Fibroblast of lung (primary cell): Measurements from ENCODE around the gene SEPTIN2. TPM values are rescaled to one million over a fixed set of nuclear protein-coding genes. Genes with fewer than 3 reads are reported as not detected.

Source experiments
- DNase-seq, 2 donors: peaks; one replicate each; pipeline versions ENCODE4 v3.0.0 to v3.0.0-alpha.2; 2010; ENCODE audit warnings: low read depth in 2 of 2
- H2AFZ ChIP-seq: 2 replicates; pipeline ENCODE4 v1.5.1; 2012; ENCODE audit warnings: low read length, control low read depth, inconsistent platforms
- H3K27ac ChIP-seq: 2 replicates; pipeline ENCODE4 v1.5.1; 2011; ENCODE audit warnings: low read length, control low read depth; ENCODE audit not compliant: insufficient read depth
- H3K27me3 ChIP-seq: 2 replicates; pipeline ENCODE4 v1.5.1; 2011; ENCODE audit warnings: mild to moderate bottlenecking, low read length; ENCODE audit not compliant: control insufficient read depth, insufficient read depth
- H3K36me3 ChIP-seq: 2 replicates; pipeline ENCODE4 v1.5.1; 2011; ENCODE audit warnings: low read length; ENCODE audit not compliant: control insufficient read depth, insufficient read depth
- H3K4me1 ChIP-seq: 2 replicates; pipeline ENCODE4 v1.5.1; 2011; ENCODE audit warnings: low read length; ENCODE audit not compliant: control insufficient read depth, insufficient read depth; ENCODE audit errors: extremely low read depth
- H3K4me2 ChIP-seq: 2 replicates; pipeline ENCODE4 v1.5.1; 2011; ENCODE audit warnings: low read length, control low read depth; ENCODE audit not compliant: insufficient read depth; ENCODE audit errors: extremely low read depth
- H3K4me3 ChIP-seq, 4 experiments: fragments of 200-600 bp in 1 of 4; sonication (generic) in 1 of 4; replicated peaks in 1 of 4; 2 replicates each; pipeline ENCODE4 v1.5.1; 2011 to 2016; ENCODE audit warnings: low read length in 4 of 4, low read depth in 3 of 4, mild to moderate bottlenecking in 3 of 4, control low read depth in 2 of 4, inconsistent platforms in 1 of 4, mixed read lengths in 1 of 4; ENCODE audit not compliant: insufficient read depth in 1 of 4; ENCODE audit errors: control extremely low read depth in 1 of 4
- H3K79me2 ChIP-seq: 2 replicates; pipeline ENCODE4 v1.5.1; 2012; ENCODE audit warnings: mild to moderate bottlenecking, low read length, inconsistent platforms; ENCODE audit not compliant: control insufficient read depth, insufficient read depth
- H3K9ac ChIP-seq: 2 replicates; pipeline ENCODE4 v1.5.1; 2011; ENCODE audit warnings: mild to moderate bottlenecking, low read length, control low read depth; ENCODE audit not compliant: insufficient read depth
- H3K9me3 ChIP-seq: 2 replicates; pipeline ENCODE4 v1.5.1; 2012; ENCODE audit warnings: low read depth, low read length; ENCODE audit not compliant: control insufficient read depth, insufficient read depth
- H4K20me1 ChIP-seq: 2 replicates; pipeline ENCODE4 v1.5.1; 2011; ENCODE audit warnings: low read length; ENCODE audit not compliant: control insufficient read depth, insufficient read depth; ENCODE audit errors: extremely low read depth
- EZH2 ChIP-seq: IDR thresholded peaks from 2 replicates; pipeline ENCODE4 v1.5.1; 2012; ENCODE audit warnings: low read length, control low read depth, mild to moderate bottlenecking; ENCODE audit errors: missing control alignments
- polyA plus RNA-seq, 2 donors: library from polyadenylated mRNA; depleted of rRNA in 1 of 2; stranded (reverse) in 1 of 2; unstranded in 1 of 2; fragments of >200 nt; gene quantifications; 2 replicates each; pipeline ENCODE4 v1.2.1, GENCODE V29; 2011 to 2012; ENCODE audit warnings: missing spikeins in 1 of 2
- total RNA-seq: library from RNA; depleted of rRNA; stranded (reverse); fragments of >200 nt; gene quantifications from 2 replicates; pipeline ENCODE4 v1.2.1, GENCODE V29; 2014
- TF ChIP-seq, protein P1 (sequence below), 2 donors: IDR thresholded peaks in 1 of 2; conservative IDR thresholded peaks in 1 of 2; 1 replicate in 1 of 2; 2 replicates in 1 of 2; pipeline ENCODE4 v1.5.1; 2011 to 2012; ENCODE audit warnings: low read length in 2 of 2, control low read depth in 1 of 2, inconsistent platforms in 1 of 2, low read depth in 1 of 2, mild to moderate bottlenecking in 1 of 2

SEPTIN2 gene
- total and polyA plus RNA-seq, 2 donors (not counting 1 experiment from before 2014, with no cell fraction given) = 403 to 927 TPM

DNA sequence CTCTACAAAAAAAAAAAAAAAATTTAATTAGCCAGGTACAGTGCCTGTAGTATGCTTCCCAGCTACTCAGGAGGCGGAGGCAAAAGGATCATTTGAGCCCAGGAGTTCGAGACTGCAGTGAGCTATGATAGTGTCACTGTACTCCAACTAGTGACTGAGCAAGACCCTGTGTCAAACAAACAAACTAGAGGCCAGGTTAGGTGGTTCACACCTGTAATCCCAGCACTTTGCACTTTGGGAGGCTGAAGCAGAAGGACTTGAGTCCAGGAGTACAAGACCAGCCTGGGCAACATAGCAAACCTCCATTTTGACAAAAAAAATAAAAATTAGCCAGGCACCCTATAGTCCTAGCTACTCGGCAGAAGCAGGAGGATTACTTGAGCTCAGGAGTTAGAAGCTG is 13.6 kb upstream of the SEPTIN2 start:
- Histone ChIP-seq H3K79me2 (peaks cover 93% of the 10 kb centered on the region), H3K9me3 (no peaks in the 10 kb centered on the region), H2AFZ (no peak overlapping the region), H3K4me1 (no peaks in the 10 kb centered on the region), H3K4me3 (no peak overlapping the region), H3K36me3 (no peaks in the 10 kb centered on the region), H3K27me3 (no peaks in the 10 kb centered on the region), H3K27ac (no peak overlapping the region), H3K9ac (no peak overlapping the region), H4K20me1 (peaks cover 4% of the 10 kb centered on the region), H3K4me2 (no peak overlapping the region)
- TF ChIP-seq EZH2 = no peak
- TF ChIP-seq, protein P1, sequence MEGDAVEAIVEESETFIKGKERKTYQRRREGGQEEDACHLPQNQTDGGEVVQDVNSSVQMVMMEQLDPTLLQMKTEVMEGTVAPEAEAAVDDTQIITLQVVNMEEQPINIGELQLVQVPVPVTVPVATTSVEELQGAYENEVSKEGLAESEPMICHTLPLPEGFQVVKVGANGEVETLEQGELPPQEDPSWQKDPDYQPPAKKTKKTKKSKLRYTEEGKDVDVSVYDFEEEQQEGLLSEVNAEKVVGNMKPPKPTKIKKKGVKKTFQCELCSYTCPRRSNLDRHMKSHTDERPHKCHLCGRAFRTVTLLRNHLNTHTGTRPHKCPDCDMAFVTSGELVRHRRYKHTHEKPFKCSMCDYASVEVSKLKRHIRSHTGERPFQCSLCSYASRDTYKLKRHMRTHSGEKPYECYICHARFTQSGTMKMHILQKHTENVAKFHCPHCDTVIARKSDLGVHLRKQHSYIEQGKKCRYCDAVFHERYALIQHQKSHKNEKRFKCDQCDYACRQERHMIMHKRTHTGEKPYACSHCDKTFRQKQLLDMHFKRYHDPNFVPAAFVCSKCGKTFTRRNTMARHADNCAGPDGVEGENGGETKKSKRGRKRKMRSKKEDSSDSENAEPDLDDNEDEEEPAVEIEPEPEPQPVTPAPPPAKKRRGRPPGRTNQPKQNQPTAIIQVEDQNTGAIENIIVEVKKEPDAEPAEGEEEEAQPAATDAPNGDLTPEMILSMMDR (conservative IDR thresholded peaks at IDR 0.05 in 1 of 2, IDR thresholded peaks at IDR 0.05 in 1 of 2; ENCODE audit: low read depth in 1 of 2, low read length in 2 of 2) = no peak
- DNase-seq = no peak

GRCh38 chr2:241302759-241303651 is 12.7 kb upstream of the SEPTIN2 start:
- H3K4me2 ChIP-seq = no peak overlapping the region
- H3K4me3 ChIP-seq = no peak overlapping the region
- no peak overlapping the region for H2AFZ ChIP-seq
- H3K9ac ChIP-seq = no peak overlapping the region
- no peaks in the 10 kb centered on the region for H3K9me3 ChIP-seq
- TF ChIP-seq, protein P1 (conservative IDR thresholded peaks at IDR 0.05 in 1 of 2, IDR thresholded peaks at IDR 0.05 in 1 of 2; ENCODE audit: low read depth in 1 of 2, low read length in 2 of 2) = no peak
- TF ChIP-seq EZH2 = no peak
- no peaks in the 10 kb centered on the region for H3K36me3 ChIP-seq
- peaks cover 4% of the 10 kb centered on the region for H4K20me1 ChIP-seq
- H3K27ac ChIP-seq = no peak overlapping the region
- peaks cover 93% of the 10 kb centered on the region for H3K79me2 ChIP-seq
- no peaks in the 10 kb centered on the region for H3K4me1 ChIP-seq
- H3K27me3 ChIP-seq = no peaks in the 10 kb centered on the region
- DNase-seq = no peak

GRCh38 chr2:241304039-241304670 is 11.6 kb upstream of the SEPTIN2 start:
- no peaks in the 10 kb centered on the region for H3K4me1 ChIP-seq
- no peaks in the 10 kb centered on the region for H3K9me3 ChIP-seq
- H3K9ac ChIP-seq = no peak overlapping the region
- DNase-seq = no peak
- TF ChIP-seq, protein P1 (conservative IDR thresholded peaks at IDR 0.05 in 1 of 2, IDR thresholded peaks at IDR 0.05 in 1 of 2; ENCODE audit: low read depth in 1 of 2, low read length in 2 of 2) = no peak
- TF ChIP-seq EZH2 = no peak
- H3K4me3 ChIP-seq = no peak overlapping the region
- H3K27me3 ChIP-seq = no peaks in the 10 kb centered on the region
- H3K27ac ChIP-seq = no peak overlapping the region
- no peak overlapping the region for H2AFZ ChIP-seq
- H3K36me3 ChIP-seq = no peaks in the 10 kb centered on the region
- peaks cover 95% of the 10 kb centered on the region for H3K79me2 ChIP-seq
- H3K4me2 ChIP-seq = no peak overlapping the region
- peaks cover 4% of the 10 kb centered on the region for H4K20me1 ChIP-seq
